ENCODE measurements around the gene NFE2L2. TPM values are rescaled to one million over a fixed set of nuclear protein-coding genes. Genes with fewer than 3 reads are reported as not detected.
"Not testable (repeated sequence)": the region's sequence is repeated elsewhere in the genome, so short reads cannot be mapped to it uniquely, and the experiment has no call there.

The NFE2L2 gene
- total RNA-seq, 2 experiments from 2014 or later: 68.3 to 70.3 TPM

GRCh38 chr2:177186038-177186437, 78.5 kb downstream of the NFE2L2 start:
- H3K27ac Mint-ChIP-seq, H3K4me3 Mint-ChIP-seq, H3K36me3 Mint-ChIP-seq, H3K9me3 Mint-ChIP-seq, DNase-seq, H3K27me3 Mint-ChIP-seq, H3K4me1 Mint-ChIP-seq: not testable (repeated sequence)

- Mint-ChIP-seq H3K27me3 (no peaks in the 10 kb centered on the region), H3K36me3 (no peaks in the 10 kb centered on the region), H3K27ac (no peak overlapping the region), H3K4me3 (no peak overlapping the region), H3K4me1 (no peaks in the 10 kb centered on the region), H3K9me3 (no peaks in the 10 kb centered on the region)
- DNase-seq: no peak
Measured at GRCh38 chr2:177184606-177185005, 79.9 kb downstream of the NFE2L2 start.

- Mint-ChIP-seq H3K4me3 (no peak overlapping the region), H3K27me3 (no peaks in the 10 kb centered on the region), H3K36me3 (no peaks in the 10 kb centered on the region)
Measured at GRCh38 chr2:177183860-177184259, 80.7 kb downstream of the NFE2L2 start.

More at GRCh38 chr2:177183860-177184259, 80.7 kb downstream of the NFE2L2 start:
- Mint-ChIP-seq H3K27ac (no peak overlapping the region), H3K9me3 (no peaks in the 10 kb centered on the region), H3K4me1 (no peaks in the 10 kb centered on the region)
- no peak for DNase-seq

Other genes starting within 250 kb of the NFE2L2 start
- gene HNRNPA3, start 51.9 kb downstream of the NFE2L2 start, total RNA-seq: 100 to 1,000 TPM; 253 to 254 TPM
- 10 to 100 TPM; 73.8 to 75.5 TPM for gene AGPS, start 128.0 kb upstream of the NFE2L2 start, total RNA-seq